COLO668 (cell line): ENCODE data around the gene SLC19A1.

Experiments
- DNase-seq: peaks from one replicate; lab custom pipeline; 2025; ENCODE audit not compliant: unreplicated experiment; lab: John Stamatoyannopoulos, UW

The SLC19A1 gene

GRCh38 chr21:45481566-45481965, 60.7 kb downstream of the SLC19A1 start:
- no peak for DNase-seq

GRCh38 chr21:45480701-45481500, 61.3 kb downstream of the SLC19A1 start:
- no peak for DNase-seq

- DNase-seq: no peak
Measured at GRCh38 chr21:45479691-45480675, 62.3 kb downstream of the SLC19A1 start.

GRCh38 chr21:45478816-45479669, 63.2 kb downstream of the SLC19A1 start:
- DNase-seq: no peak

- peak; percentile 57 for DNase-seq
Measured at GRCh38 chr21:45478115-45478801, 64.0 kb downstream of the SLC19A1 start.

GRCh38 chr21:45477176-45478114, 64.8 kb downstream of the SLC19A1 start:
- DNase-seq: no peak

GRCh38 chr21:45476582-45476981, 65.7 kb downstream of the SLC19A1 start:
- no peak for DNase-seq

- DNase-seq: no peak
Measured at GRCh38 chr21:45475797-45476570, 66.3 kb downstream of the SLC19A1 start.

- DNase-seq: no peak
Measured at GRCh38 chr21:45475004-45475685, 67.1 kb downstream of the SLC19A1 start.

- no peak for DNase-seq
Measured at GRCh38 chr21:45474323-45474950, 67.8 kb downstream of the SLC19A1 start.

GRCh38 chr21:45473496-45474322, 68.5 kb downstream of the SLC19A1 start:
- DNase-seq: no peak

- DNase-seq: no peak
Measured at GRCh38 chr21:45472445-45473365, 69.5 kb downstream of the SLC19A1 start.

GRCh38 chr21:45471525-45472221, 70.6 kb downstream of the SLC19A1 start:
- no peak for DNase-seq

- DNase-seq: no peak
Measured at GRCh38 chr21:45470773-45471524, 71.3 kb downstream of the SLC19A1 start.
